ENCODE data around the gene KRT1. TPM values are rescaled to one million over a fixed set of nuclear protein-coding genes. Genes with fewer than 3 reads are reported as not detected.
A peak's percentile ranks its signal among the peaks of the same experiment; 100 is the strongest.

KRT1 gene
- total and polyA plus RNA-seq, 4 experiments from 2014 or later, result 0.67 to 25.5 (median 21.0) TPM; not detected in 1

DNA sequence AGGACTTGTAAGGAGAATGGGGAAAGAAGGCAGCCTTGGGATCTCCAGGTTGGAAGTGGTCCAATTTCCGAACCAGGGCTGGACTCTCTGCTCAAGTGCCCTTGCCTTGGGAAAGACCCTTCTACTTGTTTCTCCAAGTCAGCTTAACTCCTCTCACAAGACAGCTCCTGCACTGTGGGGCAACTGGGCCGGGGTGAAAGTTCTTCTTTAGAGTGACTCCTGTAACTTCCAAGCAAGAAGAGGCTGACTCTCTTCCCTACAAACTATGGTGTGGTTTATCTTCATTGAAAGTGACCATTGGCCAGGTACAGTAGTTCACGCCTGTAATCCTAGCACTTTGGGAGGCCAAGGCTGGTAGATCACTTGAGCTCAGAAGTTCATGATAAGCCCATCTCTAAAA is 13.7 kb downstream of the KRT1 start:
- intact Hi-C loops (cut with micrococcal nuclease), result no loop called here
- no peak for DNase-seq
- no peaks in the 10 kb centered on the region for H3K27me3 ChIP-seq (ENCODE audit: insufficient read depth, low read length)
- no peaks in the 10 kb centered on the region for H3K9me3 ChIP-seq (ENCODE audit: control insufficient read depth in 1 of 2, low read length in 2 of 2)
- H3K27ac Mint-ChIP-seq, result no peak overlapping the region
- ChIA-PET CTCF (ENCODE audit: partially characterized antibody) (interaction anchor here (0.6 to 1.9 kb wide), 3 partner anchors 11 to 214 kb away, joined by 3 to 8 read pairs (median 4); no protein-coding TSS in a partner anchor), POLR2A (ENCODE audit: partially characterized antibody) (no interaction called here)
- H3K27ac ChIP-seq (ENCODE audit: low read depth, low read length), result no peak overlapping the region
- peaks cover 3 to 11% of the 10 kb centered on the region in 2 donors for H3K27me3 Mint-ChIP-seq
- no peaks in the 10 kb centered on the region for H3K36me3 Mint-ChIP-seq
- no peak overlapping the region for H3K4me3 ChIP-seq (ENCODE audit: low read length in 2 of 2)
- H3K4me1 ChIP-seq (ENCODE audit: insufficient read depth, low read length), result no peaks in the 10 kb centered on the region
- no peaks in the 10 kb centered on the region for H3K36me3 ChIP-seq (ENCODE audit: insufficient read depth, low read length)
- peaks cover 3 to 11% (median 6%) of the 10 kb centered on the region in 4 donors for H3K4me1 Mint-ChIP-seq
- H3K9me3 Mint-ChIP-seq, result peaks cover 0 to 3% (median 0%) of the 10 kb centered on the region in 8 donors
- H3K4me3 Mint-ChIP-seq, result no peak overlapping the region

DNA sequence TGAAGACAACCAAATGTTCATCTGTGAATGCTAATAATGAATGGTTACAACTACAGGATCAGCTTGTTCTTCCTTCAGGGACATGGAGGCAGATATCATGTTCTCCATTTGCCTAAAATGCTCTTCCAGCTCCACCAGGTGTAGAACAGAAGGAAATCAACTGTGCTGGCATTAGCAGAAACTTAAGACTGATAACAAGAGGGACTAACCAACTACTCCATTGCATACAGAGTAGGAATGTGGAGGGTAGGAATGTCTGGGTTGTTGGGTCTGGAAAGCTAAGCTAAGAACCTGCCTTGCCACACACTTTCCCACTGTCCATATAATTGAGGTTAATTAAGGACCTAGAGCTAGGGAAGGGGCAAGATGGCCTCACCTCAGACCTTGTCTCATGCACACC is 16.8 kb downstream of the KRT1 start:
- H3K4me1 Mint-ChIP-seq, result peaks cover 2 to 11% (median 6%) of the 10 kb centered on the region in 4 donors
- no peaks in the 10 kb centered on the region for H3K9me3 Mint-ChIP-seq
- CTCF ChIA-PET (ENCODE audit: partially characterized antibody), result no interaction called here
- no peak overlapping the region for H3K27ac ChIP-seq (ENCODE audit: low read depth, low read length)
- peaks cover 1 to 8% of the 10 kb centered on the region in 2 donors for H3K27me3 Mint-ChIP-seq
- POLR2A ChIA-PET (ENCODE audit: partially characterized antibody), result no interaction called here
- no peak overlapping the region for H3K4me3 Mint-ChIP-seq
- no peaks in the 10 kb centered on the region for H3K36me3 Mint-ChIP-seq
- intact Hi-C loops (cut with micrococcal nuclease), result no loop called here
- no peaks in the 10 kb centered on the region for H3K4me1 ChIP-seq (ENCODE audit: insufficient read depth, low read length)
- H3K4me3 ChIP-seq (ENCODE audit: low read length in 2 of 2), result no peak overlapping the region
- H3K9me3 ChIP-seq (ENCODE audit: control insufficient read depth in 1 of 2, low read length in 2 of 2), result no peaks in the 10 kb centered on the region
- no peak for DNase-seq
- no peaks in the 10 kb centered on the region for H3K27me3 ChIP-seq (ENCODE audit: insufficient read depth, low read length)
- no peak overlapping the region for H3K27ac Mint-ChIP-seq
- no peaks in the 10 kb centered on the region for H3K36me3 ChIP-seq (ENCODE audit: insufficient read depth, low read length)

DNA sequence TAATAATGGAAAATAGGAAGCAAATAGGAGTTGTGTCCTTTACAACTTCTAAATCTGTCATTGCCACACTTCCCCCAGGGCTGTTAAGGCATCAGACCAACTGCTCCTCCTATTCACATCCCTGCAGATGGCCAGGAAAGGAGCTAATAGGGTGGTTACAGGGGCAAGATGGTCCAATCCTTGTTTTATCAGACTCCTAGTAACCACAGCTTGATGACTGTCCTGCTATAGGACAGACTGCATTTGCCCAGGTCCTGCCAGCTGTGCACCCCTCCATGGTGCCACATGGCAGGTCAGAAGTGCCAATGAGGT is 17.3 kb downstream of the KRT1 start:
- Histone ChIP-seq H3K9me3 (ENCODE audit: control insufficient read depth in 1 of 2, low read length in 2 of 2) (no peaks in the 10 kb centered on the region), H3K27ac (ENCODE audit: low read depth, low read length) (no peak overlapping the region), H3K4me1 (ENCODE audit: insufficient read depth, low read length) (no peaks in the 10 kb centered on the region), H3K27me3 (ENCODE audit: insufficient read depth, low read length) (no peaks in the 10 kb centered on the region), H3K36me3 (ENCODE audit: insufficient read depth, low read length) (no peaks in the 10 kb centered on the region), H3K4me3 (ENCODE audit: low read length in 2 of 2) (no peak overlapping the region)
- DNase-seq, result no peak
- no peak overlapping the region for H3K4me3 Mint-ChIP-seq
- peaks cover 0 to 11% (median 6%) of the 10 kb centered on the region in 4 donors for H3K4me1 Mint-ChIP-seq
- peaks cover 1 to 6% of the 10 kb centered on the region in 2 donors for H3K27me3 Mint-ChIP-seq
- ChIA-PET POLR2A (ENCODE audit: partially characterized antibody) (no interaction called here), CTCF (ENCODE audit: partially characterized antibody) (no interaction called here)
- H3K27ac Mint-ChIP-seq, result peak overlapping the region in 1 of 7 donors; percentile 35
- H3K9me3 Mint-ChIP-seq, result no peaks in the 10 kb centered on the region
- intact Hi-C loops (cut with micrococcal nuclease), result no loop called here
- H3K36me3 Mint-ChIP-seq, result no peaks in the 10 kb centered on the region

DNA sequence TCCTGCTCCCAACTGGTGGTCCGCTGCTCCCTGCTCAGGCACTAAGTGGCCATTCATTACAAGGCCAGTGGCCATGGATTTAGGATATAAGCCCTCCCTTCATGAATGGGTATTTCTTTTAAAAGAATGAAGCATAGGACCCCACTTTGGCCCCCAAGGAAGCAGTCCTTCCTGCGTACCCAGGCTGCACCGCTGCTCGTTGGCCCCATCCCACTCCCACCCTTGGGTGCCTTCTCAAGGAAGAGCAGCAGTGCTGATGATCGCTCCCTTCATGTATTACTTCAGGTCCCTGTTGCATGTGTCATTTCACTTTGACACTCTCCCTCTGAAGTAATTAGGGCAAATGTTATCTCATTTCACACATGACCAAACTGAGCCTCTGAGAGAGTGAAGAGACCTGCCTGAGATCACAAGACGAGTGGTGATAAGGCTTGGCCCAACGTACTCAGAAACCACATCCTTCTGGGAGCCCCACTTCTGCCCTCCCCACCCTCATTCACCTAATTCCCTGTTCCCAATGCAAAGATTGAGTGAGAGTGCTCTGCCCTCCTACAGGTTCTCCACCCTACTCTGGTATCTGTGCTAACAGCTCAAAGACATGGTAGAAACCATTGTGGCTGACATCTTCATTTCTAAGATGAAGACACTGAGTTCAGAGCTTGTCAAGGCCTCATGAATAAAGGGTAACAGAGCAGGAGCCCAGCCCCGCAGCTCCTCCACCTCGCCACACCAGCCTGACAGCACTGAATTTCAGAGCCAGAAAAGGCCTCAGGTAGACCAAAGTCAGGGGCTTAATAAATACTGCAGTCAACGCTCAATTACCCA is 17.9 kb downstream of the KRT1 start:
- no peaks in the 10 kb centered on the region for H3K9me3 ChIP-seq (ENCODE audit: control insufficient read depth in 1 of 2, low read length in 2 of 2)
- Mint-ChIP-seq H3K4me1 (peaks cover 0 to 11% (median 6%) of the 10 kb centered on the region in 4 donors), H3K9me3 (no peaks in the 10 kb centered on the region), H3K27ac (peak overlapping the region in 2 of 7 donors; percentile 35 to 52), H3K27me3 (peaks cover 1 to 6% of the 10 kb centered on the region in 2 donors), H3K4me3 (no peak overlapping the region), H3K36me3 (no peaks in the 10 kb centered on the region)
- no peak overlapping the region for H3K27ac ChIP-seq (ENCODE audit: low read depth, low read length)
- no peaks in the 10 kb centered on the region for H3K27me3 ChIP-seq (ENCODE audit: insufficient read depth, low read length)
- no peak for DNase-seq
- no peaks in the 10 kb centered on the region for H3K4me1 ChIP-seq (ENCODE audit: insufficient read depth, low read length)
- intact Hi-C loops (cut with micrococcal nuclease), result no loop called here
- H3K36me3 ChIP-seq (ENCODE audit: insufficient read depth, low read length), result no peaks in the 10 kb centered on the region
- POLR2A ChIA-PET (ENCODE audit: partially characterized antibody), result no interaction called here
- no peak overlapping the region for H3K4me3 ChIP-seq (ENCODE audit: low read length in 2 of 2)
- CTCF ChIA-PET (ENCODE audit: partially characterized antibody), result no interaction called here

DNA sequence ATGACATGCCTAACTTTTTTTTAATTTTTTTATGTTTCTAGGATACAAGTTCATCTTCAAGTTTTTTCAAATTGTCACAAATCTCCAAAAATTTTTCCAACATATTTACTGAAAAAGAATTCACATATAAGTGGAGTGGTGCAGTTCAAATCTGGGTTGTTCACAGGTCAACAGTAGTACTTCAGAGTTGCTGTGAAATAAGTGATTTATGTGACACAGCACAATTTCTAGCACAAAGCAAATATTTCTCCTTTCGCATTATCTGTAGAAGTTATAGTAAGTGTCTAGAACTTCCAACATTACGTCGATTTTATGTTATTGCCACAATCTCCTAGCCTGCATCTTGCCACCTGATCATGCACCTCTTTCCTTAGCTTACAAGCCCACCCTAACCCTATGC is 18.5 kb downstream of the KRT1 start:
- Mint-ChIP-seq H3K27ac (no peak overlapping the region), H3K9me3 (no peaks in the 10 kb centered on the region), H3K27me3 (peaks cover 1 to 5% of the 10 kb centered on the region in 2 donors), H3K36me3 (no peaks in the 10 kb centered on the region), H3K4me3 (no peak overlapping the region), H3K4me1 (peaks cover 0 to 11% (median 6%) of the 10 kb centered on the region in 4 donors)
- Histone ChIP-seq H3K4me3 (ENCODE audit: low read length in 2 of 2) (no peak overlapping the region), H3K4me1 (ENCODE audit: insufficient read depth, low read length) (no peaks in the 10 kb centered on the region), H3K36me3 (ENCODE audit: insufficient read depth, low read length) (no peaks in the 10 kb centered on the region), H3K27ac (ENCODE audit: low read depth, low read length) (no peak overlapping the region), H3K27me3 (ENCODE audit: insufficient read depth, low read length) (no peaks in the 10 kb centered on the region), H3K9me3 (ENCODE audit: control insufficient read depth in 1 of 2, low read length in 2 of 2) (no peaks in the 10 kb centered on the region)
- intact Hi-C loops (cut with micrococcal nuclease), result no loop called here
- no peak for DNase-seq
- ChIA-PET CTCF (ENCODE audit: partially characterized antibody) (no interaction called here), POLR2A (ENCODE audit: partially characterized antibody) (no interaction called here)

DNA sequence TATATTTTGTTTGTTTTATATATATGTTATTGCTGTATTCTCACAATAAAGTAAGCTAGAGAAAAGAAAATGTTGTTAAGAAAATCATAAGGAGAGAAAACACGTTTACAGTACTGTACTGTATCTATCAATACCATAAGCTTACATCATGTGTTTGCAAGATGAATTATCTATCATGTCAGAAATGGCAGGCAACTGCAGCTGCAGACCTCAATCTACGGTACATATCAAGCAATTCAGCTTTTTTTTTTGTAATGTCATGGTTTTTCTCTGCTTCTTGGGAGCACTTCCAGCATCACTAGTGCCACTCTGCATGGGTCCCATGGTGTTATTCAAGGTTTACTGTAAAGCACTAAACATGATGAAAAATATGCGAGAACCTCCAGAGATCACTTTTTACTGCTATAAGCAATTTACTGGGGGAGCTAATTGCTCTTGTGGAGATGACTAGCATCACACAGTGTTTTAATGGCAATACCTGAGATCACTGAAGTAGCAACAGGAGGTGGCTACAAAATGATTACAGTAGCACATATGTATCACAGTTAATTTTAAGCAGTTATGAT is 19.2 kb downstream of the KRT1 start:
- ChIA-PET CTCF (ENCODE audit: partially characterized antibody) (interaction anchor here (1.3 kb wide), 1 partner anchor 9 kb away, joined by 3 read pairs; the partner anchor contains the start of gene KRT2), POLR2A (ENCODE audit: partially characterized antibody) (no interaction called here)
- Histone ChIP-seq H3K4me1 (ENCODE audit: insufficient read depth, low read length) (no peaks in the 10 kb centered on the region), H3K27me3 (ENCODE audit: insufficient read depth, low read length) (no peaks in the 10 kb centered on the region), H3K9me3 (ENCODE audit: control insufficient read depth in 1 of 2, low read length in 2 of 2) (no peaks in the 10 kb centered on the region), H3K4me3 (ENCODE audit: low read length in 2 of 2) (no peak overlapping the region), H3K36me3 (ENCODE audit: insufficient read depth, low read length) (no peaks in the 10 kb centered on the region), H3K27ac (ENCODE audit: low read depth, low read length) (no peak overlapping the region)
- peaks cover 1 to 6% of the 10 kb centered on the region in 2 donors for H3K27me3 Mint-ChIP-seq
- no peak overlapping the region for H3K27ac Mint-ChIP-seq
- H3K36me3 Mint-ChIP-seq, result no peaks in the 10 kb centered on the region
- intact Hi-C loops (cut with micrococcal nuclease), result no loop called here
- DNase-seq, result no peak
- H3K4me1 Mint-ChIP-seq, result peaks cover 0 to 13% (median 7%) of the 10 kb centered on the region in 4 donors
- H3K9me3 Mint-ChIP-seq, result no peaks in the 10 kb centered on the region
- no peak overlapping the region for H3K4me3 Mint-ChIP-seq

GRCh38 chr12:52659951-52660350 is 20.3 kb downstream of the KRT1 start:
- Histone ChIP-seq H3K9me3 (ENCODE audit: control insufficient read depth in 1 of 2, low read length in 2 of 2) (no peaks in the 10 kb centered on the region), H3K27ac (ENCODE audit: low read depth, low read length) (no peak overlapping the region), H3K4me3 (ENCODE audit: low read length in 2 of 2) (no peak overlapping the region), H3K4me1 (ENCODE audit: insufficient read depth, low read length) (no peaks in the 10 kb centered on the region), H3K27me3 (ENCODE audit: insufficient read depth, low read length) (no peaks in the 10 kb centered on the region), H3K36me3 (ENCODE audit: insufficient read depth, low read length) (no peaks in the 10 kb centered on the region)
- no peak overlapping the region for H3K4me3 Mint-ChIP-seq
- intact Hi-C loops (cut with micrococcal nuclease), result no loop called here
- H3K27ac Mint-ChIP-seq, result no peak overlapping the region
- ChIA-PET POLR2A (ENCODE audit: partially characterized antibody) (no interaction called here), CTCF (ENCODE audit: partially characterized antibody) (interaction anchor here (1.3 kb wide), 1 partner anchor 8 kb away, joined by 3 read pairs; the partner anchor contains the start of gene KRT2)
- H3K27me3 Mint-ChIP-seq, result peaks cover 1 to 6% of the 10 kb centered on the region in 2 donors
- H3K9me3 Mint-ChIP-seq, result no peaks in the 10 kb centered on the region
- no peak for DNase-seq
- H3K4me1 Mint-ChIP-seq, result peaks cover 0 to 13% (median 7%) of the 10 kb centered on the region in 4 donors
- no peaks in the 10 kb centered on the region for H3K36me3 Mint-ChIP-seq

Measured in CD4-positive, alpha-beta memory T cell (primary cell).